MM.1S (cell line): Measurements from ENCODE around the gene CCSER2.
"Not testable (repeated sequence)": the region's sequence is repeated elsewhere in the genome, so short reads cannot be mapped to it uniquely, and the experiment has no call there.

Experiments used
- DNase-seq: peaks from one replicate; pipeline ENCODE4 v3.0.0-alpha.2; 2015
- H2AFZ ChIP-seq: fragments of 300-600 bp; sonication (generic); 2 replicates; pipeline ENCODE4 v1.6.0; 2016; ENCODE audit warnings: antibody characterized with exemption, low read length
- H3F3A ChIP-seq: fragments of 300-600 bp; sonication (generic); 2 replicates; pipeline ENCODE4 v1.6.1; 2016; ENCODE audit warnings: mild to moderate bottlenecking, antibody characterized with exemption, low read length, moderate library complexity, mixed read lengths; ENCODE audit not compliant: insufficient read depth
- H3K27ac ChIP-seq: fragments of 300-600 bp; sonication (generic); 2 replicates; pipeline ENCODE4 v1.5.1; 2016; ENCODE audit warnings: mild to moderate bottlenecking, low read length
- H3K27me3 ChIP-seq: fragments of 300-600 bp; sonication (generic); replicated peaks from 2 replicates; pipeline ENCODE4 v1.6.0; 2016; ENCODE audit warnings: low read length; ENCODE audit not compliant: insufficient read depth
- H3K36me3 ChIP-seq: fragments of 300-600 bp; sonication (generic); replicated peaks from 2 replicates; pipeline ENCODE4 v1.6.1; 2016; ENCODE audit warnings: mild to moderate bottlenecking, low read length, mixed read lengths; ENCODE audit not compliant: insufficient read depth
- H3K4me1 ChIP-seq: fragments of 300-600 bp; sonication (generic); 2 replicates; pipeline ENCODE4 v1.6.1; 2016; ENCODE audit warnings: low read length, mixed read lengths
- H3K4me2 ChIP-seq: fragments of 300-600 bp; sonication (generic); 2 replicates; pipeline ENCODE4 v1.6.0; 2016; ENCODE audit warnings: low read depth, low read length
- H3K4me3 ChIP-seq: fragments of 300-600 bp; sonication (generic); 2 replicates; pipeline ENCODE4 v1.5.1; 2016; ENCODE audit warnings: low read length, mixed read lengths
- H3K79me2 ChIP-seq: fragments of 300-600 bp; sonication (generic); 2 replicates; pipeline ENCODE4 v1.6.1; 2016; ENCODE audit warnings: mixed run types, low read length, mixed read lengths
- H3K9ac ChIP-seq: fragments of 300-600 bp; sonication (generic); 2 replicates; pipeline ENCODE4 v1.6.1; 2016; ENCODE audit warnings: low read length, mixed read lengths
- H3K9me2 ChIP-seq: fragments of 300-600 bp; sonication (generic); replicated peaks from 2 replicates; pipeline ENCODE4 v1.6.1; 2016; ENCODE audit warnings: mild to moderate bottlenecking, low read length, mixed read lengths; ENCODE audit not compliant: insufficient read depth
- H3K9me3 ChIP-seq: fragments of 300-600 bp; sonication (generic); replicated peaks from 2 replicates; pipeline ENCODE4 v1.6.1; 2016; ENCODE audit warnings: mild to moderate bottlenecking, low read length, mixed read lengths; ENCODE audit not compliant: insufficient read depth
- H4K20me1 ChIP-seq: fragments of 300-600 bp; sonication (generic); 2 replicates; pipeline ENCODE4 v1.6.1; 2016; ENCODE audit warnings: mild to moderate bottlenecking, low read length, moderate library complexity, mixed read lengths; ENCODE audit not compliant: insufficient read depth
- EZH2 ChIP-seq: fragments of 300-600 bp; sonication (generic); optimal IDR thresholded peaks from 2 replicates; pipeline ENCODE3; 2017; ENCODE audit warnings: low read depth, mild to moderate bottlenecking, antibody characterized with exemption, low read length, mixed read lengths
- EZH2phosphoT487 ChIP-seq: fragments of 300-600 bp; sonication (generic); IDR thresholded peaks from 2 replicates; pipeline ENCODE4 v1.6.1; 2018; ENCODE audit warnings: antibody characterized with exemption, low read length
- TF ChIP-seq, protein P1 (sequence below): fragments of 300-600 bp; sonication (generic); IDR thresholded peaks from 2 replicates; pipeline ENCODE4 v1.5.1; 2016; ENCODE audit warnings: antibody characterized with exemption, low read length, mixed read lengths

Gene CCSER2

DNA sequence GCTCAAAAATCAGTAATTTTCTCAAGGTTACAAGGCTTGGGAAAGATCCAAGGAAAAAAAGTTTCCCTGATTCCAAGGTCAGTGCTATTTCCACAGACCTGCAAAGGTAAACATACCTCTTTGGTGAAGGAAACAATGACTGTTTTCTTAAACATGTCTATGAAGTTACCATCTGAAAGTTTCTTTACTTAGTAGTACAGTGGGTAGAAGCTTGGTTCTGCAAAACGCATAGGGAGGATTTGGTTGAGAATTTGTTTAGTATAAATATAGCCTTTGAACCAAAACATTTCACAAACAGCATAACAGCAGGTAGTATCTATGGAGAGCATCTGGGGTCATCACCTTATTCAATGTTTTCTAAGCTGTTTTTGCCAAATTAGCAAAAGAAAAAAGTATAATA lies 169.6 kb downstream of the CCSER2 start:
- DNase-seq: no peak

DNA sequence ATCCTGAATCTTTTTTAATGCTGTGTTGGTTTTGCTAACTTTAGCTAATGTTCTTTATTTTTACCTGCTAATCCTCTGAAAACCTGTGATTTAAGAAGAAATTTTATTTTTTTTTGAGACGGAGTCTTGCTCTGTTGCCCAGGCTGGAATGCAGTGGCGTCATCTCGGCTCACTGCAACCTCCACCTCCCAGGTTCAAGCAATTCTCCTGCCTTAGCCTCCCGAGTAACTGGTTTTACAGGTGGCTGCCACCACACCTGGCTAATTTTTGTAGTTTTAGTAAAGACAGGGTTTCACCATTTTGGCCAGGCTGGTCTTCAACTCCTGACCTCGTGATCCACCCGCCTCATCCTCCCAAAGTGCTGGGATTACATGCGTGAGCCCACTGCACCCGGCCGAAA lies 170.7 kb downstream of the CCSER2 start:
- not testable (repeated sequence) for H3F3A ChIP-seq, DNase-seq, H3K4me2 ChIP-seq, H3K27me3 ChIP-seq, H3K79me2 ChIP-seq, H3K9me3 ChIP-seq, H3K9me2 ChIP-seq, H3K27ac ChIP-seq, H3K9ac ChIP-seq, H3K4me3 ChIP-seq, H4K20me1 ChIP-seq, H2AFZ ChIP-seq, H3K36me3 ChIP-seq
- peaks cover 22% of the 10 kb centered on the region for H3K4me1 ChIP-seq

More for the DNA sequence above, 169.6 kb downstream of the CCSER2 start:
- Histone ChIP-seq H3K36me3 (no peaks in the 10 kb centered on the region), H3K27ac (no peak overlapping the region), H3K9me3 (no peaks in the 10 kb centered on the region), H4K20me1 (no peaks in the 10 kb centered on the region), H3K4me1 (peaks cover 24% of the 10 kb centered on the region), H2AFZ (no peak overlapping the region), H3K9me2 (no peaks in the 10 kb centered on the region), H3K4me3 (no peak overlapping the region), H3F3A (peaks cover 3% of the 10 kb centered on the region; the same call in 1 of the 2 replicates), H3K4me2 (no peak overlapping the region), H3K27me3 (no peaks in the 10 kb centered on the region), H3K79me2 (no peaks in the 10 kb centered on the region), H3K9ac (no peak overlapping the region)
- TF ChIP-seq, protein P1, sequence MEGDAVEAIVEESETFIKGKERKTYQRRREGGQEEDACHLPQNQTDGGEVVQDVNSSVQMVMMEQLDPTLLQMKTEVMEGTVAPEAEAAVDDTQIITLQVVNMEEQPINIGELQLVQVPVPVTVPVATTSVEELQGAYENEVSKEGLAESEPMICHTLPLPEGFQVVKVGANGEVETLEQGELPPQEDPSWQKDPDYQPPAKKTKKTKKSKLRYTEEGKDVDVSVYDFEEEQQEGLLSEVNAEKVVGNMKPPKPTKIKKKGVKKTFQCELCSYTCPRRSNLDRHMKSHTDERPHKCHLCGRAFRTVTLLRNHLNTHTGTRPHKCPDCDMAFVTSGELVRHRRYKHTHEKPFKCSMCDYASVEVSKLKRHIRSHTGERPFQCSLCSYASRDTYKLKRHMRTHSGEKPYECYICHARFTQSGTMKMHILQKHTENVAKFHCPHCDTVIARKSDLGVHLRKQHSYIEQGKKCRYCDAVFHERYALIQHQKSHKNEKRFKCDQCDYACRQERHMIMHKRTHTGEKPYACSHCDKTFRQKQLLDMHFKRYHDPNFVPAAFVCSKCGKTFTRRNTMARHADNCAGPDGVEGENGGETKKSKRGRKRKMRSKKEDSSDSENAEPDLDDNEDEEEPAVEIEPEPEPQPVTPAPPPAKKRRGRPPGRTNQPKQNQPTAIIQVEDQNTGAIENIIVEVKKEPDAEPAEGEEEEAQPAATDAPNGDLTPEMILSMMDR: no peak
- no peak for TF ChIP-seq EZH2phosphoT487
- TF ChIP-seq EZH2: no peak

DNA sequence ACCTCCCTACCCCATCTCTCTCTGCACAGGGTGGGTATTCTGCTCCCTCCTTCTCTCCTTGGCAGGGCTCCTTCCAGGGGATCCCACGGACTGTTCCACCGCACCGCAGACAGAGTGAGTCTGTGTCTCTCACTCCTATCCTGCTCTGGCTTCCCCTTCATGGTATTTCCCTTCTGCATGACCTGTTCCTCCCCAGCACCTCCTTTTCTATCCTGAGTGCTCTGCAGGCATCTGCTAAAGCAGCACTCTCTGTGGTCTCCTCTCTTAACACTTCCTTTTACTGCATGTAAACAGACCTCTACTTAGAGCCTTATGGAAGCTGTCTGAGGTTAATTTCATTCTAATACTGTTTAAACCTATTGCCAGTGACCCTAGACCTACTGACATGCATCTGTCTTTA lies 171.5 kb downstream of the CCSER2 start:
- H3K9ac ChIP-seq: no peak overlapping the region
- H3K4me1 ChIP-seq: peaks cover 15% of the 10 kb centered on the region
- DNase-seq: peak; percentile 27
- H2AFZ ChIP-seq: no peak overlapping the region
- H3K79me2 ChIP-seq: no peaks in the 10 kb centered on the region
- TF ChIP-seq EZH2 (no peak), EZH2phosphoT487 (no peak)
- TF ChIP-seq, protein P1: no peak
- no peak overlapping the region for H3K4me2 ChIP-seq
- no peaks in the 10 kb centered on the region for H3K27me3 ChIP-seq
- peaks cover 3% of the 10 kb centered on the region; the same call in 1 of the 2 replicates for H3F3A ChIP-seq
- no peak overlapping the region for H3K27ac ChIP-seq
- H3K9me2 ChIP-seq: no peaks in the 10 kb centered on the region
- H3K36me3 ChIP-seq: no peaks in the 10 kb centered on the region
- no peaks in the 10 kb centered on the region for H3K9me3 ChIP-seq
- H3K4me3 ChIP-seq: no peak overlapping the region
- no peaks in the 10 kb centered on the region for H4K20me1 ChIP-seq

DNA sequence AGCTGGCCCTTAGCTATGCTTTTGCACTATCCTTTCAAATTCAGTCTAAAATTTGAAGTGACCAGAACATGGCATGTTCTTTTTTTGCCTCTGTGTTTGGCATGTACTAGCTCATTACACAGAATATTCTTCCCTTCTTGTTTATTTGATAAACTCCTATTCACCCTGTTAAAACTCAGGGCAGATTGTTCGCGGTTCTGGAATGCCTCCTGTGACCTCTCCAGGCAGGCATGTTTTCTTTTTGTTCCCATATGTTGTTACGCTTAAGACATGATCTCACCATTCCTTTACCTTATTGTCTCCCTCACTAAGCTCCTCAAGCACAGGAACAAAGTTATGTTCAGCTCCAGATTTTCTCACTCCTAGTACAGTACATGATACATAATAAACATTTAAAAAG lies 181.7 kb downstream of the CCSER2 start:
- no peaks in the 10 kb centered on the region for H4K20me1 ChIP-seq
- no peak for DNase-seq
- no peaks in the 10 kb centered on the region for H3K36me3 ChIP-seq
- no peak overlapping the region for H3K4me3 ChIP-seq
- H3K27me3 ChIP-seq: no peaks in the 10 kb centered on the region
- H3K79me2 ChIP-seq: no peaks in the 10 kb centered on the region
- no peaks in the 10 kb centered on the region for H3F3A ChIP-seq
- no peak for TF ChIP-seq EZH2phosphoT487
- TF ChIP-seq, protein P1: no peak
- no peak for TF ChIP-seq EZH2
- no peak overlapping the region for H2AFZ ChIP-seq
- H3K27ac ChIP-seq: no peak overlapping the region
- H3K9ac ChIP-seq: no peak overlapping the region
- H3K4me1 ChIP-seq: no peaks in the 10 kb centered on the region
- H3K4me2 ChIP-seq: no peak overlapping the region
- H3K9me3 ChIP-seq: no peaks in the 10 kb centered on the region
- no peaks in the 10 kb centered on the region for H3K9me2 ChIP-seq
